Coronary artery (tissue), 2 donors: ENCODE data around the gene DKK1.

Experiments used
- DNase-seq: peaks from one replicate; pipeline ENCODE4 v3.0.0-alpha.2; 2017; ENCODE audit warnings: low spot score
- H3K27ac ChIP-seq, 2 donors: fragments of 200-600 bp; sonication (generic); one replicate each; pipeline ENCODE4 v1.5.1; 2016 to 2019
- H3K4me3 ChIP-seq: fragments of 200-600 bp; sonication (generic); 2 replicates; pipeline ENCODE4 v1.5.1; 2016; ENCODE audit warnings: mild to moderate bottlenecking, moderate library complexity
- CTCF ChIP-seq: fragments of 200-600 bp; sonication (generic); IDR thresholded peaks from one replicate; pipeline ENCODE4 v1.5.1; 2019; ENCODE audit warnings: antibody characterized with exemption

DKK1 gene

GRCh38 chr10:52313933-52314821 is at the start of gene DKK1:
Gene DKK1, plus strand, starts transcription at chr10:52314281. Its CDS starts 154 bp downstream, at chr10:52314435.
- Histone ChIP-seq H3K4me3 (peak within 1 kb of the TSS; percentile 73), H3K27ac (no peak within 1 kb of the TSS)
- DNase-seq = no peak
- no peak for TF ChIP-seq CTCF

- no peak for DNase-seq
- Histone ChIP-seq H3K27ac (no peak overlapping the region), H3K4me3 (no peak overlapping the region)
- no peak for TF ChIP-seq CTCF
These were observed 48.8 kb upstream of the DKK1 start for GRCh38 chr10:52265131-52265926.

- H3K4me3 ChIP-seq = no peak overlapping the region
- no peak for TF ChIP-seq CTCF
- no peak for DNase-seq
- H3K27ac ChIP-seq = no peak overlapping the region
These were observed 47.2 kb upstream of the DKK1 start for GRCh38 chr10:52266858-52267257.

GRCh38 chr10:52268790-52269189 is 45.3 kb upstream of the DKK1 start:
- Histone ChIP-seq H3K27ac (no peak overlapping the region), H3K4me3 (no peak overlapping the region)
- DNase-seq = no peak
- TF ChIP-seq CTCF = no peak

- TF ChIP-seq CTCF = no peak
- H3K27ac ChIP-seq = no peak overlapping the region
- DNase-seq = no peak
- H3K4me3 ChIP-seq = no peak overlapping the region
These were observed 44.8 kb upstream of the DKK1 start for GRCh38 chr10:52269233-52269632.

GRCh38 chr10:52276163-52276562 is 37.9 kb upstream of the DKK1 start:
- Histone ChIP-seq H3K27ac (no peak overlapping the region), H3K4me3 (no peak overlapping the region)
- no peak for TF ChIP-seq CTCF
- no peak for DNase-seq
